Stimulated activated CD8-positive, alpha-beta memory T cell treated with anti-CD3 and anti-CD28 coated beads, Interleukin-4, amount 100 ng/mL, for 1 hour (primary cell): ENCODE data around the gene GNLY.
"Not testable (repeated sequence)": the region's sequence is repeated elsewhere in the genome, so short reads cannot be mapped to it uniquely, and the experiment has no call there.

Source experiments
- DNase-seq, 2 donors: peaks; one replicate each; pipeline ENCODE4 v3.0.0-alpha.2; 2020; ENCODE audit warnings: low read depth in 2 of 2, low spot score in 1 of 2

GNLY gene

GRCh38 chr2:85663594-85664565 is 30.3 kb upstream of the GNLY start:
- no peak for DNase-seq

- DNase-seq = no peak
Measured at GRCh38 chr2:85665264-85665937, 28.8 kb upstream of the GNLY start.

GRCh38 chr2:85666016-85666415 is 28.1 kb upstream of the GNLY start:
- DNase-seq = no peak

- no peak for DNase-seq
Measured at GRCh38 chr2:85666435-85667316, 27.5 kb upstream of the GNLY start.

- DNase-seq = no peak
Measured at GRCh38 chr2:85667561-85668008, 26.6 kb upstream of the GNLY start.

GRCh38 chr2:85668009-85668856 is 25.9 kb upstream of the GNLY start, which contains the start of gene SFTPB:
TSS of gene SFTPB (minus strand) at chr2:85668199. CDS start at chr2:85668183, 16 bp downstream.
- no peak for DNase-seq

GRCh38 chr2:85668857-85669142 is 25.4 kb upstream of the GNLY start:
- no peak for DNase-seq

GRCh38 chr2:85669549-85669948 is 24.6 kb upstream of the GNLY start:
- DNase-seq = no peak

GRCh38 chr2:85670416-85670815 is 23.7 kb upstream of the GNLY start:
- DNase-seq = not testable (repeated sequence)

- DNase-seq = no peak
Measured at GRCh38 chr2:85672456-85672855, 21.7 kb upstream of the GNLY start.

- DNase-seq = no peak
Measured at GRCh38 chr2:85673716-85674375, 20.3 kb upstream of the GNLY start.

- no peak for DNase-seq
Measured at GRCh38 chr2:85674417-85674816, 19.7 kb upstream of the GNLY start.

- DNase-seq = no peak
Measured at GRCh38 chr2:85675427-85675826, 18.7 kb upstream of the GNLY start.

- DNase-seq = no peak
Measured at GRCh38 chr2:85675866-85676548, 18.2 kb upstream of the GNLY start.

GRCh38 chr2:85678377-85678776 is 15.8 kb upstream of the GNLY start:
- no peak for DNase-seq

GRCh38 chr2:85678794-85679672 is 15.1 kb upstream of the GNLY start:
- DNase-seq = peak; percentile 53 to 58

GRCh38 chr2:85680707-85681371 is 13.3 kb upstream of the GNLY start:
- no peak for DNase-seq

- DNase-seq = no peak
Measured at GRCh38 chr2:85681372-85681763, 12.8 kb upstream of the GNLY start.
